Ammon's horn (tissue), 1 donor: ENCODE measurements around the gene GRIK4.
A peak's percentile ranks its signal among the peaks of the same experiment; 100 is the strongest.
"Not testable (repeated sequence)": the region's sequence is repeated elsewhere in the genome, so short reads cannot be mapped to it uniquely, and the experiment has no call there.

Experiments used
- DNase-seq: peaks from one replicate; pipeline ENCODE4 v3.0.0-alpha.2; 2016; ENCODE audit warnings: low spot score

Gene GRIK4, protein sequence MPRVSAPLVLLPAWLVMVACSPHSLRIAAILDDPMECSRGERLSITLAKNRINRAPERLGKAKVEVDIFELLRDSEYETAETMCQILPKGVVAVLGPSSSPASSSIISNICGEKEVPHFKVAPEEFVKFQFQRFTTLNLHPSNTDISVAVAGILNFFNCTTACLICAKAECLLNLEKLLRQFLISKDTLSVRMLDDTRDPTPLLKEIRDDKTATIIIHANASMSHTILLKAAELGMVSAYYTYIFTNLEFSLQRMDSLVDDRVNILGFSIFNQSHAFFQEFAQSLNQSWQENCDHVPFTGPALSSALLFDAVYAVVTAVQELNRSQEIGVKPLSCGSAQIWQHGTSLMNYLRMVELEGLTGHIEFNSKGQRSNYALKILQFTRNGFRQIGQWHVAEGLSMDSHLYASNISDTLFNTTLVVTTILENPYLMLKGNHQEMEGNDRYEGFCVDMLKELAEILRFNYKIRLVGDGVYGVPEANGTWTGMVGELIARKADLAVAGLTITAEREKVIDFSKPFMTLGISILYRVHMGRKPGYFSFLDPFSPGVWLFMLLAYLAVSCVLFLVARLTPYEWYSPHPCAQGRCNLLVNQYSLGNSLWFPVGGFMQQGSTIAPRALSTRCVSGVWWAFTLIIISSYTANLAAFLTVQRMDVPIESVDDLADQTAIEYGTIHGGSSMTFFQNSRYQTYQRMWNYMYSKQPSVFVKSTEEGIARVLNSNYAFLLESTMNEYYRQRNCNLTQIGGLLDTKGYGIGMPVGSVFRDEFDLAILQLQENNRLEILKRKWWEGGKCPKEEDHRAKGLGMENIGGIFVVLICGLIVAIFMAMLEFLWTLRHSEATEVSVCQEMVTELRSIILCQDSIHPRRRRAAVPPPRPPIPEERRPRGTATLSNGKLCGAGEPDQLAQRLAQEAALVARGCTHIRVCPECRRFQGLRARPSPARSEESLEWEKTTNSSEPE

DNA sequence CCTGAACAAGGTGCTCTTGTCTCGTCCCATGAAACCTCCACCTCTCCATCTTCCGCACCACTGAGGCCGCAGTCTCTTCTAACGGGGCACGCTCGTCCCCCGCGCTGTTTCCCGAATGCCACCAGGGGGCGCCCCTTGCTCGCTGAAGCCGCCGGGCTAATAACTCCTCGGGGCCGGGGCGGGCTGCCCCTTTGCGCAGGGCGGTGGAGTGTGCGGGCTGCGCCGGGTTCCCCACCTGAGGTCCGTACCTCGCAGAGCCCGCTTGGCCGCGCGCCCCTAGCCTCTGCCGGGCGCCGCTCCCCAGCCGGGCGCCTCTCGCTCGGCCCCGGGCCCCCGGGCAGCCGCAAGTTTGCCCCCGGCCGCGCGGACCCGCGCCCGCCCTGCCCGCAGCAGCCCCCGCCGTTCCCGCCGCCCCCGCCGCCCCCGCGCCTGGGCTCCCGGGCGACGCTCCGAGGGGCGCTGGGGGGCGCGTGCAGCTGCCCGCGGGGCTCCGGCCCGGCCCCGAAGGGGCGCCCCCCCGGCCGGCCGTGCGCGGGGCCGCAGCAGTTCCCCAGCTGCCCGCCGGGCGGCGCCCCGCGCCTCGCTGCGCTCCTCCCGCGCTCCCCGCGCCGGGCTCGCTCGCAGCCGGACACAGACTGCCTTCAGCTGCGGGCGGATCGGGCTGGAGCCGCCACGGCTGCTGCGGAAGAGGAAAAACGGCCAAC is at the start of gene GRIK4:
Gene GRIK4, plus strand, starts transcription at position 633 of the 704 bp plus-strand sequence. CDS start 148,571 bp downstream, outside the sequence.
- DNase-seq, result peak; percentile 82

GRCh38 chr11:120462825-120463224 is 48.7 kb upstream of the GRIK4 start:
- no peak for DNase-seq

GRCh38 chr11:120465921-120466534 is 45.5 kb upstream of the GRIK4 start:
- no peak for DNase-seq

DNA sequence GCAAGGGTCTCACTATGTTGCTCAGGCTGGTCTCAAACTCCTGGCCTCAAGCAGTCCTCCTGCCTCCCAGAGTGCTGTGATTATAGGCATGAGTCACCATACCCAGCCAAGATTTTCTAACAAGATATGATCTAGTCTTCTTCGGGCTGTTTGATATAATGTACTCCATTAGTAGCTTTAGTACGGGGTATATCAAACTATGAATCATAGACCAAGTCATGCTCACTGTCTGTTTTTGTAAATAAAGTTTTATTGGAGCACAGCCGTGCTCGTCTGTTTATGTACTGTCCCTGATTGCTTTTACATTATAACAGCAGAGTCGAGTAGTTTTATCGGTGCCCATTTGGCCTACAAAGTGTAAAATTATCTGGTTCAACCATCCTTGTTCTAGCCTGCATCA is 43.9 kb upstream of the GRIK4 start:
- DNase-seq, result no peak

DNA sequence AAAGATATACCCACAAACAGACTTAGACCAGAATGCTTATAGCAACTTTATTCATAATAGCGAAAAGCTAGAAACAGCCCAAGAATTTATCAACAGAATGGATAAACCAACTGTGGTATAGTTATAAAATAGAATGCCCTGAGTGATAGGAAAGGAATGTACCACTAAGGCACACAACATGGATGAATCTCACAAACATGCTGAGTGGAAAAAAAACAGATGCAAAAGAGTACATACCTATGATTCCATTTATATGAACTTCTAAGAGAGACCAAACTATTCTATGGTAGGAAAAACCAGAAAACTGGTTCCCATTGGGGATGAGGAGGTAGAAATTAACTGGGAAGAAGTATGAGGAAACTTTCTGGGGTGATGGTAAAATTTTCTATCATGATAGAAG is 40.4 kb upstream of the GRIK4 start:
- no peak for DNase-seq

DNA sequence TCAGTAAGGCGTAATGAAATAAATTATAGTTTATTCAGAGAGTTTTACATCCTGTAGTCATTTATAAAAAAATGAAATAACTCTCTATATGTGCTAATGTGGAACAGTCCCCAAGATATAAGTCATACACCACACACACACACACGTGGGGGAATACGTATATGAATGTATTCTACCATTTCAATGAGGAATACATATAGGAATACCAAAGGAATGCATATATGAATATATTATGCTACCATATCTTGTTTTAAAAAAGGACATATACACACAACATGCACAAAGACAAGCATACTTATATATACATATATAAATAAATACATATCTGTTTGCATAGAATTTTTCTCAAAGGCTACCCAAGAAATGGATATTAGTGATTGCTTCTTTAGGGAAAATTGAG is 39.6 kb upstream of the GRIK4 start:
- DNase-seq, result no peak

GRCh38 chr11:120473503-120473902 is 38.0 kb upstream of the GRIK4 start:
- DNase-seq, result no peak

DNA sequence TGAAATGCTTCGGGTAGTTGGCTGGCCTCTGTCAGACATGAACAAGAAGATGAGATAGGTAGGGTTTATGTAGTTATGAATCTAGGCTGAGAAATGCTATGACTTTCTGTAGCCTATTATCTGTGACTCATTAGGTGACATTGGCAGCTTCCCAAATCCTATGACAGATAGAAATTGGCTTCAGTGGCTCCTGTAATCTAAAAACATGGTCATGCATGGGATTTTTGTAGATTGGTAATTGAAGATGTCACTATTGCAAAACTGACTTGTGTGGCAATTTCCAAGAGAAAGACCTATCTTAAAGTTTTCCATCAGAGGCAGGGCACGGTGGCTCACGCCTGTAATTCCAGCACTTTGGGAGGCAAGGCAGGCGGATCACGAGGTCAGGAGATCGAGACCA is 29.4 kb upstream of the GRIK4 start:
- DNase-seq, result peak; percentile 21

DNA sequence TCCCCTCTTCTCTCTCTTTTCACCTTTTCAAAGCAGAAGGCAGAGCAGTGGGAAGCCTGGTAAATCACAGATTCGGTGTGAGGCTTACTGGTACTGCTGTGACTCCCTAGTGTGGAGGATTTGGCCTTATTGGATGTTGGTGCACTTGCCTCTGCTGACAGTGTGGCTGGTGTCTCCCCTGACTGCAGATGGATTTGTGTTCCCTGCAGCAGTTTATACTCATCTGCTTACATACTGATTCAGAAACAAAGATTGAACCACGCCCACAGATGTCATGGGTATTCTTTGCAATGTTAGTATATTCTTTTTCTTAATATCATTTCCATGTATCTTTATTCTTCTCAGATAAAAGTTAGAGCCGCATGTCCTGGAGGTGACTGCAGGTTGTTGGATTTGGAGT is 26.8 kb upstream of the GRIK4 start:
- no peak for DNase-seq

- DNase-seq, result no peak
Measured at GRCh38 chr11:120486138-120486537, 25.4 kb upstream of the GRIK4 start.

- no peak for DNase-seq
Measured at GRCh38 chr11:120489799-120490198, 21.7 kb upstream of the GRIK4 start.

- DNase-seq, result no peak
Measured at GRCh38 chr11:120492486-120492885, 19.1 kb upstream of the GRIK4 start.

DNA sequence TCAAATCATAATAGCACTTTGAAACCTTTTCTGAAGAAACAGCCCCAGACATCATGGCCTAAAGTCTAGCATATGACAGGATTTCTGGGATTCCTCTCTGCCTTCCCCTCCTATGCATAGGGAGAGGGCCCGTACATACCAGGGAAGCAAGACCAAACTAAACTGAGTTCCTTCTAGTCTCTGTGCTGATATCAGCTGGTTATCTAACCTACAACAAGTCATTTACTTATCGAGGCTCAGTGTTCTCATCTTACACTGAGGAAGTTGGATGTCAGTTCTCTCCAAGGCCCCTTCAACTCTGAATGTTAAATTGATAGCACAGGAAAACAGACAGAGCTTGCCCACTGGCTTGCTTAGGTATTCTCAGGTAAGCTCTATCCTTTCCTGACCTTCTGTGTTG is 17.0 kb upstream of the GRIK4 start:
- DNase-seq, result no peak

DNA sequence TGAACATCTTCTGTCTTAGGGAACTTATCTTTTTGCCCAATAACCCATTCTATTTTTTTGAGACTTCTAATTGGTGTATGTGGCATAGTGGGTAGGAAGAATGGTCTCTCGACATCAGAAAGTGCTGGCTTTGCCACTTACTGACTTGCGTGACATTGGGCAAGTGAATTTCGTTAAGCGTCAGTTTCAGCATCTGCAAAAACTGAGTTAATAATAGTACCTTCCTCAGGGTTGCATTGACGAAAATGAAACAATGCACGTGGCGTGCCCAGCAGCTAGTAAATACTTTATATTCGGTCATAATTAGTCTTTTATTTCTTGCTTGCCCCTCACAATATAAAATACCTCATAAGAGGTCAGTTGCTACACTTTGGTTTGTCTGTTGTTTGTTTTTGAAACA is 12.5 kb upstream of the GRIK4 start:
- DNase-seq, result no peak

GRCh38 chr11:120499859-120500258 is 11.7 kb upstream of the GRIK4 start:
- DNase-seq, result no peak

DNA sequence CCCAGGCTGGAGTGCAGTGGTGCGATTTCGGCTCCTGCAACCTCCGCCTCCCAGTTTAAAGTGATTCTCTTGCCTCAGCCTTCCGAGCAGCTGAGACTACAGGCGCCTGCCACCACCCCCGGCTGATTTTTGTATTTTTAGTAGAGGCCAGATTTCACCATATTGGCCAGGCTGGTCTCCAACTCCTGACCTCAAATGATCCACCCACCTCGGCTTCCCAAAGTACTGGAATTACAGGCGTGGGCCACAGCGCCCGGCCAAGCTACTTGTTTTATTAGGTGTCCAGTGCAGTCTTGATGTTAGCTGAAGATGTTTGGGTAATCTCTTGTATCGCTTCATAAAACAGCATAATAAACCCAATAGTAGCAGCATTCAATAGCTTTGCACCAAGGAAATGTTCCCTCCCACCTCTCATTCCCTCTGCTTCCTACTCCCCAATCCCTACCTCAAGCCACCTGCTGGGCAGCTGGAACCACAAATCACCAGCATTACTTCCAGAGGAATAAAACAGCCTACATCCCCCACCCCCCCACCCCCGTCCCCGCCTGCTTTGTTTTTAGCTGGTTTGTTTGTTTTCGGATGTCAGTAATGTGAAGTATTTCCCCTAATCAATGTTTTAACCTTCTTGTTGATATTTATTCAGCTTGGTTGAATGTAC is 11.0 kb upstream of the GRIK4 start:
- no peak for DNase-seq

GRCh38 chr11:120501440-120501839 is 10.1 kb upstream of the GRIK4 start:
- DNase-seq, result no peak

DNA sequence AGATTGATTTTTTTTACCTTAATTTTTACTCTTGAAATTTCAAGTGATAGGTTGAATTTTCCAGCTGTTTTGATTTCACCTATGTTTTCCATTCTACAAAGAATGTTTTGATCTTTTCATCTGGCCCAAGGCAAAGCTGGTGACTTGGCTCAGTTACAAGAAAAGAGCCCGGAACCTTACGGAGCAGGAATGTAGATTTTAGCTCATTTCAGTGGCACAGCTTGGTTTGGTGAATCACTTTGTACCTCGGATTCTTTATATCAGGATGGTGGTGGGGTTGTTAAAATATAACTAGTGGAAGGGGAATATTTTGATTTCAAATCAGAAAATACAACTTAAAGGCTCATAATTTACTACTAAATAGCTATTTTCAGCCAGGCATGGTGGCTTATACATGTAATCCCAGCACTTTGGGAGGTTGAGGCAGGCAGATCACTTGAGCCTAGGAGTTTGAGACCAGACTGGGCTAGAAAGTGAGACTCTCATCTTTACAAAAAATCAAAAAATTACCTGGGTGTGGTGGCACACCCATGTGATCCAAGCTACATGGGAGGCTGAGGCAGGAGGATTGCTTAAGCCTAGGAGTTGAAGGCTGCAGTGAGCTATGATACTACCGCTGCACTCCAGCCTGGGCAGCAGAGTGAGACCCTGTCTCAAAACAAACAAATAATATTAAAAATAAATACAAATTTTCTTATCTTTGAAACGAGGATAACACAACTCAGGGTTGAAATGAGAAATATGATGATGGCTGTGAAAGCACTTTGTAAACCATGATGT is 9.4 kb upstream of the GRIK4 start:
- DNase-seq, result no peak

- DNase-seq, result not testable (repeated sequence)
Measured at GRCh38 chr11:120503529-120503928, 8.0 kb upstream of the GRIK4 start.

DNA sequence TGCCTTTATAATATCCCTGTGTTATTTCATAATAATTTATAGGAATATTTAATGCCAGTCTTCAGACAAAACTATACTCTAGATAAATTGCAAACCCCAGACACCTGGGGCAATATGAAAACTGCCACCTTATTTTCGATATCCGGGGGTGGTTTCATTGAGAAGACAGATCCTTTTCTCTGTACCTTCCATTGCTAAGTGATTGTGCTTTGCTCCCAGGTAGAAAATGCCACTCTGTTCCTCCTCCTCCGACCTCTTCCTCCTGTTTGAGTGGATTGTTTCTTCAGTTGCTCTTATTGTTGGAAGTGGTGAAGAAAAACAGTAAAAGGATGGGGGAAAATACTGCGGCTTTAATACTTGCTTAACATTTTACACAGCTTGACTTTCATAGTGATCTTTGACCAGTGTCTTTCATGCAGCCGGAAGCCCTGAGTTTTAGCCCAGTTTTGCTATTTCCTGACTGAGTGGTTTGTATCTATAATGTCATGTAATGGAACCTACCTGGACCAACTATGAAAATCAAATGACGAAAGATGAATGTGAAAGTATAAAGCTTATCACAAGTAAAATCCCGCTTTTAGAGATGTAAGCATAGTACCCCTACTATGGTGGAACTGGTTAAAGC is 5.6 kb upstream of the GRIK4 start:
- no peak for DNase-seq
